COLO668 (cell line): Measurements from ENCODE around the gene CIP2A.

Experiments
- DNase-seq: peaks from one replicate; lab custom pipeline; 2025; ENCODE audit not compliant: unreplicated experiment; lab: John Stamatoyannopoulos, UW

The CIP2A gene

GRCh38 chr3:108511490-108511889, 77.7 kb downstream of the CIP2A start:
- no peak for DNase-seq

GRCh38 chr3:108511055-108511454, 78.2 kb downstream of the CIP2A start:
- DNase-seq = no peak

- DNase-seq = no peak
Observed at GRCh38 chr3:108510496-108510895, 78.7 kb downstream of the CIP2A start, which contains the start of gene MYH15. Gene MYH15, minus strand, starts transcription at chr3:108510596. Its CDS starts 66 bp downstream, at chr3:108510530.

GRCh38 chr3:108509871-108510270, 79.4 kb downstream of the CIP2A start:
- no peak for DNase-seq

- no peak for DNase-seq
Observed at GRCh38 chr3:108509263-108509662, 80.0 kb downstream of the CIP2A start.

GRCh38 chr3:108507902-108508301, 81.3 kb downstream of the CIP2A start:
- no peak for DNase-seq

- no peak for DNase-seq
Observed at GRCh38 chr3:108505811-108506210, 83.4 kb downstream of the CIP2A start.

GRCh38 chr3:108503722-108504121, 85.5 kb downstream of the CIP2A start:
- DNase-seq = no peak

GRCh38 chr3:108501535-108501934, 87.7 kb downstream of the CIP2A start:
- no peak for DNase-seq

GRCh38 chr3:108500728-108501127, 88.5 kb downstream of the CIP2A start:
- DNase-seq = no peak
